ENCODE results near the gene CATSPERZ. TPM values are rescaled to one million over a fixed set of nuclear protein-coding genes. Genes with fewer than 3 reads are reported as not detected.
A peak's percentile ranks its signal among the peaks of the same experiment; 100 is the strongest.

CATSPERZ gene
- total and polyA plus RNA-seq, 9 of the 15 experiments (the other 6 are each of a cell fraction or from before 2014, with no cell fraction given) = 0.86 to 8.5 (median 3.5) TPM

- TF ChIP-seq ZNF384 (IDR thresholded peaks at IDR 0.05; ENCODE audit: low read depth, low read length) = no peak
- no peak for TF ChIP-seq ZZZ3 (IDR thresholded peaks at IDR 0.05)
- TF ChIP-seq ZNF263 (CRISPR knock-in tag; IDR thresholded peaks at IDR 0.05; ENCODE audit: borderline replicate concordance) = peak; percentile 50; the same call in 1 of the 2 replicates
- peak; percentile 37 to 40 for TF ChIP-seq MNT (conservative IDR thresholded peaks at IDR 0.05)
- TF ChIP-seq, protein P1, sequence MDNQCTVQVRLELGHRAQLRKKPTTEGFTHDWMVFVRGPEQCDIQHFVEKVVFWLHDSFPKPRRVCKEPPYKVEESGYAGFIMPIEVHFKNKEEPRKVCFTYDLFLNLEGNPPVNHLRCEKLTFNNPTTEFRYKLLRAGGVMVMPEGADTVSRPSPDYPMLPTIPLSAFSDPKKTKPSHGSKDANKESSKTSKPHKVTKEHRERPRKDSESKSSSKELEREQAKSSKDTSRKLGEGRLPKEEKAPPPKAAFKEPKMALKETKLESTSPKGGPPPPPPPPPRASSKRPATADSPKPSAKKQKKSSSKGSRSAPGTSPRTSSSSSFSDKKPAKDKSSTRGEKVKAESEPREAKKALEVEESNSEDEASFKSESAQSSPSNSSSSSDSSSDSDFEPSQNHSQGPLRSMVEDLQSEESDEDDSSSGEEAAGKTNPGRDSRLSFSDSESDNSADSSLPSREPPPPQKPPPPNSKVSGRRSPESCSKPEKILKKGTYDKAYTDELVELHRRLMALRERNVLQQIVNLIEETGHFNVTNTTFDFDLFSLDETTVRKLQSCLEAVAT (IDR thresholded peaks at IDR 0.05) = 0 out of 4 replicates have a peak, but pooled peaks of 1 of the 2 experiments have one; percentile 51
- TF ChIP-seq, protein P2, sequence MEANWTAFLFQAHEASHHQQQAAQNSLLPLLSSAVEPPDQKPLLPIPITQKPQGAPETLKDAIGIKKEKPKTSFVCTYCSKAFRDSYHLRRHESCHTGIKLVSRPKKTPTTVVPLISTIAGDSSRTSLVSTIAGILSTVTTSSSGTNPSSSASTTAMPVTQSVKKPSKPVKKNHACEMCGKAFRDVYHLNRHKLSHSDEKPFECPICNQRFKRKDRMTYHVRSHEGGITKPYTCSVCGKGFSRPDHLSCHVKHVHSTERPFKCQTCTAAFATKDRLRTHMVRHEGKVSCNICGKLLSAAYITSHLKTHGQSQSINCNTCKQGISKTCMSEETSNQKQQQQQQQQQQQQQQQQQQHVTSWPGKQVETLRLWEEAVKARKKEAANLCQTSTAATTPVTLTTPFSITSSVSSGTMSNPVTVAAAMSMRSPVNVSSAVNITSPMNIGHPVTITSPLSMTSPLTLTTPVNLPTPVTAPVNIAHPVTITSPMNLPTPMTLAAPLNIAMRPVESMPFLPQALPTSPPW (CRISPR knock-in tag; IDR thresholded peaks at IDR 0.05) = peak; percentile 72
- peak; percentile 80 for TF ChIP-seq NFIC (IDR thresholded peaks at IDR 0.05)
- TF ChIP-seq PML (IDR thresholded peaks at IDR 0.05; ENCODE audit: low read length) = no peak
- TF ChIP-seq TAF15 (IDR thresholded peaks at IDR 0.05; ENCODE audit: low read depth, low read length) = no peak
- no peak for TF ChIP-seq KDM5B (IDR thresholded peaks at IDR 0.05; ENCODE audit: insufficient replicate concordance, low read depth, low read length)
- no peak for TF ChIP-seq BRF1 (IDR thresholded peaks at IDR 0.05; ENCODE audit: borderline replicate concordance, extremely low read depth, insufficient read length)
- 0 out of 2 replicates have a peak, but pooled peaks have one; percentile 25 for TF ChIP-seq POLR2AphosphoS5 (IDR thresholded peaks at IDR 0.05; ENCODE audit: control insufficient read depth, insufficient read depth, low read depth, low read length)
- TF ChIP-seq SRF (CRISPR knock-in tag; IDR thresholded peaks at IDR 0.05) = 0 out of 4 replicates have a peak, but pooled peaks of 1 of the 2 experiments have one; percentile 17
- TF ChIP-seq MTA3 (IDR thresholded peaks at IDR 0.05; ENCODE audit: borderline replicate concordance) = 0 out of 2 replicates have a peak, but pooled peaks have one; percentile 45
- TF ChIP-seq, protein P3, sequence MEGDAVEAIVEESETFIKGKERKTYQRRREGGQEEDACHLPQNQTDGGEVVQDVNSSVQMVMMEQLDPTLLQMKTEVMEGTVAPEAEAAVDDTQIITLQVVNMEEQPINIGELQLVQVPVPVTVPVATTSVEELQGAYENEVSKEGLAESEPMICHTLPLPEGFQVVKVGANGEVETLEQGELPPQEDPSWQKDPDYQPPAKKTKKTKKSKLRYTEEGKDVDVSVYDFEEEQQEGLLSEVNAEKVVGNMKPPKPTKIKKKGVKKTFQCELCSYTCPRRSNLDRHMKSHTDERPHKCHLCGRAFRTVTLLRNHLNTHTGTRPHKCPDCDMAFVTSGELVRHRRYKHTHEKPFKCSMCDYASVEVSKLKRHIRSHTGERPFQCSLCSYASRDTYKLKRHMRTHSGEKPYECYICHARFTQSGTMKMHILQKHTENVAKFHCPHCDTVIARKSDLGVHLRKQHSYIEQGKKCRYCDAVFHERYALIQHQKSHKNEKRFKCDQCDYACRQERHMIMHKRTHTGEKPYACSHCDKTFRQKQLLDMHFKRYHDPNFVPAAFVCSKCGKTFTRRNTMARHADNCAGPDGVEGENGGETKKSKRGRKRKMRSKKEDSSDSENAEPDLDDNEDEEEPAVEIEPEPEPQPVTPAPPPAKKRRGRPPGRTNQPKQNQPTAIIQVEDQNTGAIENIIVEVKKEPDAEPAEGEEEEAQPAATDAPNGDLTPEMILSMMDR (IDR thresholded peaks at IDR 0.05 in 2 of 3, conservative IDR thresholded peaks at IDR 0.05 in 1 of 3; ENCODE audit: insufficient read depth in 2 of 3, low read depth in 1 of 3, low read length in 3 of 3) = peak; percentile 34 to 60 (median 46)
- peak; percentile 22 for TF ChIP-seq SMAD1 (IDR thresholded peaks at IDR 0.05; ENCODE audit: low read depth, low read length, partially characterized antibody)
- TF ChIP-seq FOXJ3 (CRISPR knock-in tag; IDR thresholded peaks at IDR 0.05) = no peak
- peak; percentile 76 for TF ChIP-seq SUPT5H (IDR thresholded peaks at IDR 0.05)
Observed at GRCh38 chr11:64252003-64252872, 47.9 kb upstream of the CATSPERZ start (continued).
